SIG-M5 treated with dmso at 0.1 percent for 504 hours (cell line): Measurements from ENCODE around the gene SUOX.
"Not testable (repeated sequence)": the region's sequence is repeated elsewhere in the genome, so short reads cannot be mapped to it uniquely, and the experiment has no call there.

Experiments
- DNase-seq: peaks from one replicate; lab custom pipeline; 2025; ENCODE audit not compliant: unreplicated experiment; lab: John Stamatoyannopoulos, UW

SUOX gene

GRCh38 chr12:56017181-56017580 lies 20.1 kb downstream of the SUOX start:
- DNase-seq: no peak

GRCh38 chr12:56018356-56018755 lies 21.3 kb downstream of the SUOX start:
- DNase-seq: no peak

- DNase-seq: peak; percentile 19
Measured at GRCh38 chr12:56020423-56021184, 23.5 kb downstream of the SUOX start, which contains the start of gene IKZF4. Gene IKZF4, plus strand, starts transcription at chr12:56021043. Its CDS starts 451 bp downstream, at chr12:56021494.

GRCh38 chr12:56021889-56022497 lies 24.9 kb downstream of the SUOX start:
- DNase-seq: no peak

- no peak for DNase-seq
Measured at GRCh38 chr12:56028511-56029165, 31.6 kb downstream of the SUOX start.

- DNase-seq: no peak
Measured at GRCh38 chr12:56029166-56029519, 32.1 kb downstream of the SUOX start.

- DNase-seq: peak; percentile 52
Measured at GRCh38 chr12:56029666-56030293, 32.7 kb downstream of the SUOX start.

- no peak for DNase-seq
Measured at GRCh38 chr12:56031987-56032386, 34.9 kb downstream of the SUOX start.

GRCh38 chr12:56034586-56035332 lies 37.7 kb downstream of the SUOX start:
- DNase-seq: no peak

- peak; percentile 22 for DNase-seq
Measured at GRCh38 chr12:56037161-56037560, 40.1 kb downstream of the SUOX start.

GRCh38 chr12:56038022-56038655 lies 41.1 kb downstream of the SUOX start:
- no peak for DNase-seq

GRCh38 chr12:56040151-56040550 lies 43.1 kb downstream of the SUOX start:
- DNase-seq: no peak

GRCh38 chr12:56040963-56041551 lies 44.0 kb downstream of the SUOX start:
- no peak for DNase-seq

GRCh38 chr12:56041552-56042429 lies 44.7 kb downstream of the SUOX start, which contains the start of gene RPS26:
Gene RPS26, plus strand, starts transcription at chr12:56041918. Its CDS starts 249 bp downstream, at chr12:56042167.
- DNase-seq: peak; percentile 99

- not testable (repeated sequence) for DNase-seq
Measured at GRCh38 chr12:56042430-56042813, 45.3 kb downstream of the SUOX start.

GRCh38 chr12:56042843-56043242 lies 45.8 kb downstream of the SUOX start:
- no peak for DNase-seq

- DNase-seq: no peak
Measured at GRCh38 chr12:56046027-56046780, 49.1 kb downstream of the SUOX start.

- no peak for DNase-seq
Measured at GRCh38 chr12:56053407-56053893, 56.4 kb downstream of the SUOX start.
